Activated CD8-positive, alpha-beta memory T cell treated with anti-CD3 and anti-CD28 coated beads for 24 hours (primary cell): ENCODE results near the gene TMSB15A.
"Not testable (repeated sequence)": the region's sequence is repeated elsewhere in the genome, so short reads cannot be mapped to it uniquely, and the experiment has no call there.

Experiments used
- DNase-seq: peaks from one replicate; pipeline ENCODE4 v3.0.0-alpha.2; 2020

The TMSB15A gene

GRCh38 chrX:102515975-102516941, at the start of gene TMSB15A:
TMSB15A (minus strand) TSS chrX:102516739.
- peak; percentile 80 for DNase-seq

GRCh38 chrX:102560423-102561068, 44.0 kb upstream of the TMSB15A start:
- DNase-seq, result no peak

GRCh38 chrX:102558607-102559006, 42.1 kb upstream of the TMSB15A start:
- no peak for DNase-seq

DNA sequence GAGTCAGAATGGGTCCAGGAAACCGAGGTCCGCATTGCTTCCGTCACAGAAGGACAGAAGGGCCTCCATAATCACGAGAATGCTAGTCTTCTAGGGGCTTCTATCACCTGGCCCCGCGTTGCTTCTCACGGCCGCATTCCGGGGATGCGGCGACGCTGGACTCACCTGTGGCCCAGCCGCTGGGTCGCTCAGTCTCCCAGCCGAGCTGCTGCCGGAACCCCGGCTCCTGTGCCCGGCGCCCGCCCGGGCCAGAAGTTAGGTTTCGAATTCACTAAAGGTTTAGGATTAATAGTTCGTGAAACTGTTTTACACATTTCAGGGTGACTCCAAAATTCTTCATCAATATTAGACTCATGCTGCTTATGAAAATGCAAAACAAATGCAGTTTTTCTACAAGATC, 31.7 kb upstream of the TMSB15A start:
- no peak for DNase-seq

- DNase-seq, result peak; percentile 60
Measured at GRCh38 chrX:102546828-102547493, 30.4 kb upstream of the TMSB15A start.

- DNase-seq, result not testable (repeated sequence)
Measured at GRCh38 chrX:102546175-102546574, 29.6 kb upstream of the TMSB15A start.

GRCh38 chrX:102535958-102536357, 19.4 kb upstream of the TMSB15A start:
- DNase-seq, result no peak

GRCh38 chrX:102517326-102517725, 787 bp upstream of the TMSB15A start:
- DNase-seq, result no peak

- no peak for DNase-seq
Measured at GRCh38 chrX:102514536-102514935, 2.0 kb downstream of the TMSB15A start.

DNA sequence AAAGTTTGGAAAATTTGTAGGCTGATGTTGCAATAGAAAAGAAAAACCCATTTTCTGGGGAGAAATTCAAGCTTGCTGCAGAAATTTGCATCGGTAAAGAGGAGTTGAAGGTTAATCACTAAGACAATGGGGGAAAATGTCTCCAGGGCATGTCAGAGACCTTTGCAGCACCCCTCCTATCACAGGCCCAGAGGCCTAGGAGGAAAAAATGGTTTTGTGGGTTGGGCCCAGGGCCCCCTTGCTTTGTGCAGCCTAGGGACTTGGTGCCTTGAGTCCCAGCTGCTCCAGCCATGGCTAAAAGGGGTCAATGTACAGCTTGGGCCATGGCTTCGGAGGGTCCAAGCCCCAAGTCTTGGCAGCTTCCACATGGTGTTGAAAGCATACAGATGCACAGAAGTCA, 17.8 kb downstream of the TMSB15A start:
- DNase-seq, result no peak

DNA sequence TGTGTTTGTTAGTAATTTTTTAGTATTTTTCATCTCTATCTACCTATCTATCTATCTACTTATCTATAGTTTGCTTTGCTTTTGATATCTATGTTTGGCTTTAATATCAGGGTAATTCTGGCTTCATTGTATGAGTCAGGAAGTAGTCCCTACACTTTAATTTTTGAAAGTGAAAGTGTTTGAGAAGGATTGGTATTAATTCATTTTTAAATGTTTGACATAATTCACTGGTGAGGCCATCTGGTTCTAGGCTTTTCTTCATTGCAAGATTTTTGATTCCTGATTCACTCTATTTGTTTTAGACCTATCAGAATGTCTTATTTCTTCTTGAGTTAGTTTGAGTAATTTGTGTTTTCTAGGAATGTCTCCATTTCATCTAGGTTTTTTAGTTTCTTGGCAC, 24.8 kb downstream of the TMSB15A start:
- DNase-seq, result no peak

GRCh38 chrX:102478765-102479164, 37.8 kb downstream of the TMSB15A start:
- not testable (repeated sequence) for DNase-seq

DNA sequence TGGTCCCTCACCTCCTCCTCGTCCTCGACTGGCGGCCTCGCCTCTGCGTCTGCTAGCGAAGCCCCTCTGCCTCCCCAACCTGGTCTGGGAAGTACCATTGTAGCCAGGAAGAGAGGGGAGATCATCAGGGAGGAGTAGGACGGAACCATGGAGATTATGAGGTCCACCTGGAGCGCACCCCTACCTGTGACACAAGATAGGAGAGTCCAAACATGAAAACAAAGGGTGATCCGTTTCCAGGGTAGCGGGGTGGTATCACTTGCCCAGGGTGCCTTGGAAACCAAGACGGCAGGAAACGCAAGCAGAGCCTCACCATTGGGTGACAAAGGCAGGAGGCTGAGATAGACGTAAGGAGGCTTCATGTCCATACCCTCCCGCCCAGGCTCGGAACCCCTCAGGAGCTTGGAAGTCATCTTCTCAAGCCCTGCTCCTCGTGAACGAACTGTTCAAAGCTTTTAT, 44.7 kb downstream of the TMSB15A start, which contains the start of gene TCP11X2:
Gene TCP11X2, minus strand, starts transcription at position 51 of the 459 bp plus-strand sequence.
- DNase-seq, result not testable (repeated sequence)

DNA sequence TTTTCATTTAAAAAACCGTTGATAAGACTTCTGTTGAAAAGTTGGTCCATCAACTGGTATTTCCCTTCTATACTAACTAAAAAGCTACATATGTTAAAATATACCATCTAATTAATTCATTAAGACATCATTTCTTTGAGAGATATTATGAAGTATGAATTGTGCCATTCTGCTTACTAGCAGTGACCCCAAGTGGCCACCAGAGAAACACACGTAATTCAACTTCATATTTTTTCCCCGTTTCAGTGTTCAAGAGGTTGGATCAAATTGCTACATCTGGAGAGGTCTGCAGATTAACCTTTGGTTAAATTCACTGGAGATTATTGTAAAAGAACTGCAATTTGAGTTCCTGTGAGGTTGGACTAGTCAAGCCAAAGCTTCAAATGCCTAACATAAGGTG, 46.3 kb downstream of the TMSB15A start:
- DNase-seq, result not testable (repeated sequence)
